Endometrium (tissue), 2 donors: ENCODE measurements around the gene CD33.

ENCODE experiments used
- FAIRE-seq: peaks from 2 replicates; lab custom pipeline; 2012; peaks lifted over from hg19 to GRCh38; lab: Jason Lieb, UNC
- donor health status: control.
- donor health status: control.

CD33 gene

DNA sequence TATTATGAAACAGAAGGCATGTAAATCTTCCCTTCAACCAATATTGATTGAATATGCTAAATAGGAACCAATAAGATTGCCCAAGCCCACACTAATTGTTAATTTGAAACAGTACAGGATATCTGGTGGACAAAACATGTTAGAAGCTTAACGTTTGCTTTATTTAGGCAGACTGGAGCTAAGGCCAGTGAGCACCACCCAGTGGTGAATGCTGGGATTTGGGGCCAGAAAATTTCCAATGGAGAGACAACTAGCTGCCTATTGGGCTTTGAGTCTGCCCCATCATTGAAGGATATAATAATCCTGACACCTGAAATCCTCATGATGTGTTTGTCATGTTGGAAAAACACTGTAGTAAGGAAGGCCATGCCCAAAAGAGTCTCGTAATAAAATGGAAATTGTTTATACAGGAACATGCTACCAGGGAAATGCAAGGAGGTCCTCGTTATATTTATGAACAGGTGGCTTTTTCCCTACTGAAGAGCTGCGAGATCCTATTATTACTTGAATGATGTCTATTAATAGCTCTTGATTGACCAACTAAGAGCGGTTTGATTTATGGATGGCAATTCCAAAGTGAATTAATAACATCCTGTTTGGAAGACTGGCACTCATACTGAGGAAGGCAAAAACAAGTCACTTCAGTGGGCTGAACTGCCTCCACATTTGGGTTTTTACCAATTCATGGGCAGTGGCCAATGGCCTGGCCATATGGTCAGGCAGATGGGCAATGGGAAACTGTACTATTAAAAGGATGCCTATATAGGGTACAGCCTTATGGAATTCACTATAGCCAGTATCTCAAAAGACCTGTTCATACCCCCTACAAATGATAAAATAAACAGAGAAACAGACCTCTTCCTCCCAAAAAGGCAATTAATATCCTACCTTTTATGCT lies 34.7 kb downstream of the CD33 start:
- no peak for FAIRE-seq

DNA sequence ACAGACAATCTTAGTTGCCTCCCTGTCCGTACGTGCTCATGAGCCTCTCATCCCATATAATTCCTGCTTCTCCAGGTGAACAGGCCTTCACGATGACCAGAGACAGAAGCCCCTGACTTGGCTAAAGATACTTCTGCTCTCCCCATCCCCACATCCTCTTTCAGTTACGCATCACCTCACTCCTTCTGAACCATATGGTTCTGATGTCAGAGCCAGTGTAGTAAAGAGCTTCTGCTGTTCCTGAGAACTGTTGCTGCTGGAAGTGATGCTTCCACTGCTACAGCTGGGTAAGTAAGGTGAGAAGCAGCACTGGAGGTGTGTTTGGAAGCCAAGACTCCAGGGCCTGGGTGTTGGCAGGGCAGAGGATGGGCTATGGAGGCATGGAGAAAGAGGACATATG lies 38.9 kb downstream of the CD33 start:
- no peak for FAIRE-seq

DNA sequence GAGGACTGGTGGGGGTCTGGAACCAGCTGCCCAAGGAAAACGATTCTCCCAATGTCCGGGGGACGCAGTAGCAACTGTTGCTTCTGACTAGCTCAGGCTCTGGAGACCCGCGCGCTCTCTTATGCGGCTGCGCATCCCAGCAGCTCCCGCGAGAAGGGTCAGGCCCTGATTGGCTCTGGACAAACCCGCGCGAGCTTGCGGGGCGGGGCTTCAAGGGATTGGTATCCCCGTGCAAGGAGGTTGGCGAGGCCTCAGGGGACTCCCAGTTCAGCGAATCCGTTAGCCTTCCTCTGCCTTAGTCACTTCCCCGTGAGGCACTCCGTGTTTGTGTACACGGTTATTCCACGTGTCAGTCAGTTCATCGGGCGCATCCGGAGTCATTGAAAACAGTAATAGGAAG lies 46.2 kb downstream of the CD33 start:
- no peak for FAIRE-seq

DNA sequence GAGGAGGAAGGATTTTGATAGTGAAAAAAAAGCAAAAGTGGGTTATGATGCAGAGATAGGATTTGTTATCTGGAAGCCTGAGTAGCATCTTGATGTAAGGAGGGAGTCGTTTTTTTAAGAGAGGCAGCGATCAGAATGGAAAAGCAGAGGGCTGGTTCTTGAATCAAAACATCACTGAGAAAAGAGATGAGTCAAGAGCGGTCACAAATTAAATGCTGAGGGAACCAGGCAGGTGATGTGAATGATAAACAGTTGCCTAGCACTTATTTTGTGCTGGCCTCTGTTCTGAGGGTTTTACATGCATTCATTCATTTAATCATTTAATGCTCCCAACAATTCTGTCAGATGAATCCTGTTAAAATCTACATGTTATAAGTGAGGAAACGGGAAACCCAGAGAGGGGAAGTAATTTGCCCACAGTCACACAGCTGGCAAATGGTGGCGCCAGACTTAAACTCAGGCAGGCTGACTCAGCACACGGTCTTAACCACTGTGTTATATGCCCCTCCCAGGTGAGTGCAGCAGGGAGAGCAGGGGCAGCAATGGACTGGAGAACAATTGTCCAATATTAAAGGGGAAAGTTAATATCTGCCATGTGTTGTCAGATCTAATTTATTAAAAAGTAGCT lies 47.4 kb downstream of the CD33 start:
- no peak for FAIRE-seq

DNA sequence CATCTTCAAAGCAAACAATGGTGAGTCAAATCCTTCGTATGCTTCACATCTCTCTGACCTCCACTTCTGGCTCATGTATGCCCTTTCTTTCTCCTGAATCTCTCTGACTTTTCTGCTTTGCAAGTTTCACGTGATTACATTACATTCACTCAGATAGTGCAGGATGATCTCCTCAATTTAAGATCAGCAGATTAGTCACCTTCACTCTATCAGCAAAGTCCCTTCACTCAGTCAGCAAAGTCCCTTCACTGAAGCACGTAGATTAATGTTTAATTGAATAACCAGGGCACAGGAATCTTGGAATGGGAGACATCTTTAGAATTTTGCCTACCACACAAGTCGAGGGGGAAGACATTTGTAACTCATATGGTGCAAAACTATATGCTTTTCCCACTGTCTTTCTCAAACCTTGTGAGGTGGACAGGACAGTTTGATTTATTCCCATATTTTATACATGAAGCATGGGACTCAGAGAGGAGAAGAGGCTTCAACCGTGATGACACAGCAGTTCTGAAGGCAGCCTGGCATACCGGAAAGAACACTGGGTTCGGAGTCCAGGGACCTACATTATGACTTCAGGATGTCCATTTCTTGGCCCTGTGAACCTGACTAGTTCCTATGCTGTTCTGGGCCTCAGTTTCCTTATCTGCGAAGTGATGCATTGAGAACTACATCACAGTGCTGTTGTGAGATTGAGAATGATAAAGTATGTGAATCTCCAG lies 49.3 kb downstream of the CD33 start:
- FAIRE-seq = no peak

DNA sequence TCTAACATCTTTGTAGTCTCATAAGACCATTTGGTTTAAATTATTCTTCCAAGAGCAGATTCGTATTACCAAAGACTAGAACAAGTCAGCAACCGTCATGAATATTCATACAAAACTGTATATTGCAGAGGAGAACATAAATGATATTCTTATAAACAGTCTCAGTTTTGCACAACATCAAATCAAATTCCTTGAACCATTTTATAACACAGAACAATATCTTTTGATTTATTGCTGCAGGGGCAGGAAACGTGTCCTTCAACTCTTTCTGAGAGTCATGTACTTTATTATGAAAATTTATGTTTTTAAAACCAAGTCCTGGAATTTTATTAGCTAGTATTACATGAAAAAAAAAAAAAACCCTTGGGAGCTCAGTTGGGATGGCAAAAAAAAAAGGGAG lies 52.2 kb downstream of the CD33 start:
- no peak for FAIRE-seq

DNA sequence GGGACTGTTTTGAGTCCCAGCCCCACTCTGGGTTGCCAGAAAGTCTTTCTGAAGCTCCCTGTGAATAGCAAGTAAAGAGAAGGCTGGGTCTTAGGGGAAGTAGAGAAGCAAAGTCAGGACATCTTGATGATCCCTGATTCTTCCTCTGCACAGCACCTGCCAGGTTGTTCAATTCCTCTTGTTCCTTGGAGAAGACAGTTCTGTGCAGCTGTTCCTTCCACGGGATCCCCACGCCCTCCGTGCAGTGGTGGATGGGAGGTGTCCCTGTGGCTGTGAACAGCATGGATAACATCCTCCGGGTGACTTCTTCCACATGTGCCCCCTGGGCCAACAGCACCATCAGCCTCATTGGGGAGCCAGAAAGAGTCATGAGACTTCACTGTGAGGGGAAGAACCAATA lies 57.5 kb downstream of the CD33 start:
- FAIRE-seq = no peak

DNA sequence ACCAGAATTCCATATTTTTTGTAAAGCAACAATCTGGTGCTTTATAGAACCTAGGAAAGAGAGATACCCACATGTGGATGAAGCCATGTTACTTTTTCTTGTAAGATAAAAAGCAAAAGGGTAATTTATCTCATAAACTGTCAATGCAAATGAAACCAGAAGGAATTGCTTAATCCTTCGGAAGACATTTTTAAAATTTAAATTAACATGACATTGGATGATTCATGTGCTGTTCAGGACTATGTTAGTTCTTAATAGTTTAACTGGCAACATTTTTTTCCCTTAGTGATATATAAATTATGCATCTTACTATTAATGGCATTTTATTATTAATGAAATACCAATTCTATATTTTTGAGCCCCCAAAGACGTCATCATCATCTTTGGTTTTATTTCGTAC lies 60.8 kb downstream of the CD33 start:
- no peak for FAIRE-seq
